HG03460 (cell line): Measurements from ENCODE around the gene MSRB1.
"Not testable (repeated sequence)": the region's sequence is repeated elsewhere in the genome, so short reads cannot be mapped to it uniquely, and the experiment has no call there.

ENCODE experiments used
- ATAC-seq: cut with Tn5 transposase; IDR thresholded peaks from one replicate; pipeline ENCODE4 v1.9.1; 2021; ENCODE audit not compliant: unreplicated experiment

MSRB1 gene

DNA sequence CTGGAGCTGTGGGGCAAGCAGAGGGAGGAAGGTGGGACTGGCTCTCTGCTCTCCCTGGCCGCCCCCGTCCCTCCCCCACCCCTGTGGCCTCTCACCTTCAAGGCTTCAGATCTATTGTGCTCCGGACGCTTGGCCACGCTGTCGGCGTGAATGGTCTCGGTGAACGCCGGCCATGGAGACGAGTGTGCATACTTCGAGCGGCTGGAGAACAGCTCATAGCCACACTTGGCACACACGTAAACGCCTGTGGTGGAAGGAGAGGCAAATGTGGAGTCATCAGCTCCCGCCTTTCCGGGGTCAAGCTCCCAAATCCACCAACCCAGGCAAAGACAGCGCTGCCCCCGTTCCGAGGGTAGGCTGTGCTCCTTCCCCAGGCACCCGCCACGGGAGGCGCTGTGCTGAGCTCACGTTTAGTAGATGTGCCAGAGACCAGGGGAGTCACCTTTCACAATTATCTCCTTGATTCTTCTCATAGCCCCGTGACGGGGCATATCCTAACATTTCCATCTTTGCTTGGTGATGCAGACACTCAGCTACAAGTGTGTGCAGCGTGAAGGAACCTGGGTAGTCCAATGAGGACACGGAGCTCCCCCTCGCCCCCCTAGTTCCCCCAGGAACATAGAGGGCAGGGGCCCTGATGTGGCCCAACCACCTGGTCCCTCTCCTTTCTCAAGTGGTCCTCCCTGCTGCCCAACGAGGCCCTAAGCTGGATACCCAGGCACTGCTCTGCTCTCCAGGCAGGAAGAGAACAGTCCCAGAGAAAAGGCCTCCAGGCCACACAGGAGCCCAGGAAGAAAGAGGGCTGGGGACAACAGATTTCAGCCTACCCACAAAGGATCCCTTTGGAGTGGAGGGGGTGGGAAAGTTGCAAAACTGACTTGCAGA, 1.6 kb downstream of the MSRB1 start:
- no peak for ATAC-seq

DNA sequence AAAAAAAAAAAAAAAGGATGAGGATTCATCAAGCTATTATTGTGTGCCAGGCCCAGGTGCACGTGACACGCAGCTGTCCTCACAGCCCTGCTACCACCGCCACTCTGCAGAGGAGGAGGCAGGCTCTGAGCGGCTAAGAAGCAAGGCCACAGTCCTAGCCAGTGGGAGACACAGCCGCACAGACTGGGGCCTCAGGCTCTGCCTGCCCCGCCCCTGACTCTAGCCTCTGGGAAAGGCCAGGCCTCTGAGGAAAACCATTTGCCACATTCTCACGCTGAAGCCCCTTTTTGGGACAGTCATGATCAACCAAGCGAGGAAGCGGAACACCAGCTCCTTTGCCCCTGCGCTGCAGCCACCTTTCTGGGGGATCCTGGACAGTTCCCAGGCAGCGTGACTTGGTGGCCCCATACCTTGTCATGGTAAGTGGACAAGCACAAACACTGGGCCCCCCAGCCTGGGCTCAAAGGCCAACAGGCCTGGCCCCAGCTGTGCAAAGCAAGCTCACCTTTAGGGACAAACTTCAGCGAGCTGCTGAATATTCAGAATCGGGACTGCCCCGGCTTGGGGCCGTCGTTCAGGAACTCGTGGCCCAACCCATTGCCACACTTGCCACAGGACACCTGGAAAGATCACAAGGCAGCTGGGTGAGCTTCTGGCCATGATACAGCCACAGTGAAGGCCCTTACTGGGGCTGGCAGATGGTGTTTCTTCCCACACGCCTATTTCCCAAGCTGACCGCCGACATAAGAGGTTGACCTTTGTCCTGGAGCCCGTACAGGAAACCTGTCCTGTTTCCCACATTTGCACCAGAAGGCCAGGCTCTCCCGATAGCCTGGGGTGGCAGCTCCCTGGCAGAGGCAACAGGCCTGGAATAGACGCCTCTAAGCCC, 2.5 kb downstream of the MSRB1 start:
- no peak for ATAC-seq

DNA sequence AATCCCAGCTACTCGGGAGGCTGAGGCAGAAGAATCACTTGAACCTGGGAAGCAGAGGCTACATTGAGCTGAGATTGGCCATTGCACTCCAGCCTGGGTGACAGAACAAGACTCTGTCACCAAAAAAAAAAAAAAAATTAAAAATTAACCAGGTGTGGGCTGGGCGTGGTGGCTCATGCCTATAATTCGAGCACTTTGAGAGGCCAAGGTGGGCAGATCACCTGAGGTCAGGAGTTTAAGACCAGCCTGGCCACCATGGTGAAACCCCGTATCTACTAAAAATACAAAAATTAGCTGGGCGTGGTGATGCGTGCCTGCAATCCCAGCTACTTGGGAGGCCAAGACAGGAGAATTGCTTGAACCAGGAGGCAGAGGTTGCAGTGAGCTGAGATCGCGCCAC, 3.2 kb downstream of the MSRB1 start:
- ATAC-seq: not testable (repeated sequence)

DNA sequence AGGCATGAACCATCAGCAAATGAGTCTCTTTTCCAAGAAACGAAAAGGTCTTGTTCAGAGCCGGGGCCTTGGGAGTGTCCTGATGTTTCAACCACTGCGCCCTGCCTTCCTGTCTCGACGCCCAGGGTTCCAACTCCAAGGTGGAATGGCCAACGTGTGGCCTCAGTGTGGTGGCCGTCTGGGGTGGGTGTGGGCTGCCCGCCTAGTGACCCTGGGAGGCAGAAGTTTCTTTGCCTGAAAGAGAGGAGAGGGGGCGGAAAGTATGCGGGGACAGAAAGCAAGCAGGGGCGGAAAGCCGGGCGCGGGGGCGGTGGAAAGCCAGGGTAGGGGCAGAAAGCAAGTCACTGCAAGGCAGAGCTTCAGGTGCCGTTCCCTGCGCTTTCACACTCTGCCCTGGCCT, 4.1 kb downstream of the MSRB1 start:
- ATAC-seq: no peak

DNA sequence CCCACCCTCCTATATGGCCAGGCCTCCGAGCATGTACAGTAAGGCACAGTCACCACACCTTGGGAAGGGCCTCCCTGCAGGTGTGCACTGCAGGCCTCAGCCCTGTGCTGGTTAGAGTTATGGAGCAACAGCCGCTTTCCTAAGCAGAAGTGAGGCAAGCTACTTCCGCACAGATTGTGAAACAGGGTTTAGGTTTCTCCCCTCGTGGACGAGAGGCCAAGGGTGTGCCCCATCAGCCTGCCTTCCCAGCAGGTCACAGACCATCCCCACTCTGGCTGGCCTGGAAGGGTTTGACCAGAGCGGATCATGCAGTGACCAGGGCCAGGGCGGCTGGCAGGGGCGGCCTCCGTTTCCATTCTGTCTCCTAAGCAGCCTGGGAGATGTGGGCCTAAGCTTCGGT, 4.7 kb downstream of the MSRB1 start:
- no peak for ATAC-seq

DNA sequence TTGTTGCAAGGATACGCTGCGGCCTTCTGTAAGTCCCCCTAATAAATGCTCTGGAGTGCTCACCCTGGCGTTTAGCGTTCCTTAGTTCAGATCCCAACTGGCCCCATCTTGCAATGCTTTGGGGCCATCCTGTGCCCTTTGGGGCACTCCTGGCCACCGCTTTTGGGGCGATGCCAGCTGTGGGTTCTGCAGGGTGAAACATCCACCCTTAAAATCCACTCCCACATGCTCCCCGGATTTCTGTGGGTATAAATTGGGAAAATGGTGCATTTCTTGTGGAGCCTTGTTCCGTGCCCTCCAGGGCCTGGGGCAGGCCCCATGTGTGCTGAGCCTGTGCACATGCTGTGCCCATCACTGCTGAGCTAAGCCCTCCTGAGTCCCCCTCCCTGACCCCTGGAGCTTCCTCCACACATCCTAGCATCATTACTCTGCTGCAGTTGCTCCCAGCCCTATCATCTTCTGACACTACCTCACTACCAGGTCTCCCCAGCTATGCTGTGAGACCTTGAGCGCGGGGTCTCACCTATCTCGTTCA, 6.0 kb downstream of the MSRB1 start:
- ATAC-seq: no peak

DNA sequence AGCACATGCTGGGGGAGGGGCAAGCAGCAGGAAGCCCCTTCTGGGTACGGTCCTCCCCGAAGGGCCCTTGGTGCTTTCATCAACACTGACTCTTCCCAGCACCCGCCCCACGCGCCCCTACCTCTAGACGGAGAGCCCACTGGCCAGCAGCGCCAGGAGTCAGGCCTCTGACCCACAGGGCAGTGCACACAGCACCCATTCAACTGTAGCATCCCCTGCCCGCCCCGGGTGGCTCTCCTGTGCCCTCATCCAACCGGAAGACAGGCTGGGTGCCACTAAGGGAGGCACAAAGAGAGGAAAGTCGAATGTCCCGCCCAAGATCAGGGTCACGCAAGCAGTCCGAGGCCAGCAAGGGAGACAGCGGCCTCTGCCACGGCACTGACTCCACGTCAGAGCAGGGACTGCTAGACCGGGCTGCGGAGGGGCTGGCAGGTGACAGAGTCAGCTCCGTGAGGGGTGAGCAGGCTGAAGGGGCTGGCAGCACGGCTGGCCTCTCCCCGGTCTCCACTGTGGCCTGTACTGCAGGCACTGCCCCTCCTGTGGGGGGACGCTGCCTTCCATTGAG, 9.8 kb downstream of the MSRB1 start:
- ATAC-seq: no peak

DNA sequence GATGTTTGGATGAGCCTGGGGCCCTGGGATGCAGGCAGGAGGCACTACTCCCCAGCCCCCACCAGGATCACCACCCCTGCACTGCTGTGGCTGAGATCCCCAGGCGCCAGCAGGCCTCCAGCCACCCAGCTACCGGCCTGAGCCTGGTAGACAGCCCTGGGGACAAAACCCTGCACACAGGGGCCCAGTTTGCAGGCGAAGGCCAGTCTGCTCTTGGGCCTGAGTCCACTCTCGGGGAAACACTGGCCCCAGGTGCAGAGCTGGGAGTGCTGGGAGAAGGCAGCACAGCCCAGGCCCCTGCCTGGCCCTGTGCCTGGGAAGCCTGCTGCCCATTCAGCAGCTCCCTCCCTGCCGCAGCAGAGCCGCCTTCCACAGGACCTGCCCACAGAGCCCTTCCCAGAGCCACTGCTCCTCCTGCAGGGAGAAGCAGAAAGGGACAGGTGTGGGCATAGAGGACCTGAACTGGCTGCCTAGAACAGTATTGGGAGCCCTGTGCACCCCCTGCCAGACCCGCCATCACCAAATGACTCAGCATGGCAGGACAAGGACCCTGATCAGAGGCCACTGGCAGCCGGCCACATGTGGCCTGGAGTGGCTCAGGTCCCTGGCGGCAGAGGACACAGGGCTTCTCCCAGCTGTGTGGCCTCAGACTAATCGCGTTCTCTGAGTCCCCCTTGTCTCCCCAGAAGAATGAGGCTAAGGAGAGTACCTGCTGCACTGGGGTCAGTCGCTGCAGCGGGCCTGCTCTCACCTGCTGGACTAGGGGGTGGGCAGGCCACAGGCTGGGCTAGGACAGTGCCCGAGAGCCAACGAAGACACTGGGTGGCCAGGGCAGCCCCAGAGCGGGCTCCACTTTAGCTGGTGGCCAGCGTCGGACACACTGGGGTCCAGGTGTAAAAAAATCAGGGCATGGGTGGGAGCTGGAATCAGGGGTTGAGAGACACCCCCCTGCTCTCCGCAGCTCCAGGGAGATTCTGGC, 10.7 kb downstream of the MSRB1 start:
- no peak for ATAC-seq

DNA sequence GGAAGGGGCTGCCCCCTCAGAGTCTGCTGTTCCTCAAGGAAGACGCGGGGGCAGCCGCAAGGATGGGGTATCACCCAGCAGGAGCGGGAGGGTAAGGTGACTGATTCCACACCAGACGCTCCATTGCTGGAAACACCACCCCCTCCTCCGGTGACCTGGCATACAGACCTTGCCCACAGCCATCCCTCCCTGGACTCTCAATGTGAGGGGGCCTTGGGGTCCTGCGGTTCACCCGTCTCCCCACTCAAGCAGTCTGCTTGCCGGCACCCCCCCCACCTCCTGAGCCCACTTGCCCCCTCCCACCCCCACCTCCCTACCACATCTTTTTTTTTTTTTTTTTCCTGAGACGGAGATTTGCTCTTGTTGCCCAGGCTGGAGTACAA, 12.7 kb downstream of the MSRB1 start:
- no peak for ATAC-seq

DNA sequence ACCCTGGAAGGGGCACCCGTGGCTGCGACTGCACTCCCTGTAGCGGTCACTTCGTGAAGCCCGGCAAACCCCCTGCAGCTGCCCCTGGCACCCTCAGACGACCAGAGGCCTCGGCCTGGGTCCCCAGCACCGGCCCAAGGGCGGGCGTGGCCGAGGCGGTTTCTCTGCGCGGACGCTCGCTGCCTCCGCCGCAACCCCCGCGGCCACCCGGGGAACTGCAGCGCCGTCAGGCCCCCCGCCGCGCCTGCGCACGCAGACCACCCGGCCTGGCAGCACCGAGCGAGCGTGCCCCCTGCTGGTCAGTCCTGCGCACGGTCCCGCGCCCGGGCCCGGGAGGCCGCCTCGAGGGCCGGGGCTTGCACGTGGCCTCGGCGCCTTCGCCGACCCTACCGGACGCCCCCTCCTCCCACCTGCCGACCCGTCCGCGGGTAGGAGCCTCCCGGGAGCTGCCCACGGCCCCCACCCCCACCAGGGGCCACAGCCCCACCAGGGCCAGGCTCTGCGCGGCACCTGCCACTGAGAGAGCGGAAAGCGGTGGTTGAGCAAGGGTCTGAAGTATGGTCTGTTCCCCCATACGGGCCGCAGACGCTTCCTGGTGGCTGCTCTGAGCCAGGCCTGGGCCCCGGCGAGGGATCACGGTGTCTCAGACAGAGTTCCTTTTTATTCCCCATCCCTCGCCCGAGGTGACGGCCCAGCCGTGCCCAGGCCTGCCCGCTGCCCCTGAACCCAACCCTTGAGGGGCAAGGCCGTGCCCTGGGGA, 13.2 kb downstream of the MSRB1 start:
- ATAC-seq: peak; percentile 80

DNA sequence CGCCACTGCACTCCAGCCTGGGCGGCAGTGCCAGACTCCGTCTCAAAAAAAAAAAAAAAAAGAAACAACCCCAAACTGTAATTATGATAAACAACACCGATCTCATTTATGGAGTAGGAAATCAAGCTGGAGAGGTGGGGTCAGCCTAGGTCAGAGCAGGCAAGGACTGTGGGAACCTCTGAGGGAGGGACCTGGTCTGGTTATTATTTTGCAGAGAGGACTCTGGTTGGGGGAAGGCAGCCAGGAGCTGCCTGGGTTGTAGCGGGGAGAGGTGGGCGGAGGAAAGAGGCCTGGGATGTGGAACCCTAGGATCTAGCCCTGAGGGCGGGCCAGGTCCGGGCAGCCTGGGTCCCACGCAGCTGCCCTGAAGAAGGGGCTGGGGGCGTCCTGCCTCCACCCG, 13.9 kb downstream of the MSRB1 start:
- ATAC-seq: peak; percentile 31

DNA sequence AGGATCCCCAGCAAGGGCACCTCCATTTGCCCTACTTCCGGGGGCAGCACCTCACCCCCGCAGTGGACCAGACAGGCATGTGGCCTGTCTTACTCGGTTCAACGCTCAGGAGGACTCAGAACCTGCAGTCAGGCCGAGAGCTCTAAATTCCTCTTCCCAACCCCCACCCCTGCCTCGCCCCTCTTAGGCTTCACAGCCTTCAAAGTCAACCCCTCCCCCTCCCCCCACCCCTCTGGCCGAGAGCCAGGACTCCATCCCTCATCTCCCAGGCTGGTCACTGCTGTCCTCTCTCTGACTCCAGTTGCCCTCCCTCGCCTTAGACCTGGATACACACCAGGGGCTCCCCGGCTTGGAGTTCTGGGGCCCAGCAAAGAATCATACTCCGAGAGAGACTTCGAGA, 16.7 kb downstream of the MSRB1 start:
- ATAC-seq: no peak

DNA sequence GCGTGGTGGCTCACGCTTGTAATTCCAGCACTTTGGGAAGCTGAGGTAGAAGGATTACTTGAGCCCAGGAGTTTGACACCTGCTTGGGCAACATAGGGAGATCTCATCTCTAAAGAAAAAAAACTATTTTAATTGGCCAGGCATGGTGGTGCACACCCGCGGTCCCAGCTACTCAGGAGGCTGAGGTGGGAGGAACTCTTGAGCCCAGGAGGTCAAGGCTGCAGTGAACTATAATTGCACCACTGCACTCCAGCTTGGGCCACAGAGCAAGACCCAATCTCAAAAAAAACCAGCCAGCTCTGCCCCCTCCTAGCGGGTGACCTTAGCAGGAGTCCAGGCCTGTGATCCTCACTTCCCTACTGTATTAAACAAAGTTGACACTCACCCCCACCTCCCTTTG, 18.9 kb downstream of the MSRB1 start:
- no peak for ATAC-seq

DNA sequence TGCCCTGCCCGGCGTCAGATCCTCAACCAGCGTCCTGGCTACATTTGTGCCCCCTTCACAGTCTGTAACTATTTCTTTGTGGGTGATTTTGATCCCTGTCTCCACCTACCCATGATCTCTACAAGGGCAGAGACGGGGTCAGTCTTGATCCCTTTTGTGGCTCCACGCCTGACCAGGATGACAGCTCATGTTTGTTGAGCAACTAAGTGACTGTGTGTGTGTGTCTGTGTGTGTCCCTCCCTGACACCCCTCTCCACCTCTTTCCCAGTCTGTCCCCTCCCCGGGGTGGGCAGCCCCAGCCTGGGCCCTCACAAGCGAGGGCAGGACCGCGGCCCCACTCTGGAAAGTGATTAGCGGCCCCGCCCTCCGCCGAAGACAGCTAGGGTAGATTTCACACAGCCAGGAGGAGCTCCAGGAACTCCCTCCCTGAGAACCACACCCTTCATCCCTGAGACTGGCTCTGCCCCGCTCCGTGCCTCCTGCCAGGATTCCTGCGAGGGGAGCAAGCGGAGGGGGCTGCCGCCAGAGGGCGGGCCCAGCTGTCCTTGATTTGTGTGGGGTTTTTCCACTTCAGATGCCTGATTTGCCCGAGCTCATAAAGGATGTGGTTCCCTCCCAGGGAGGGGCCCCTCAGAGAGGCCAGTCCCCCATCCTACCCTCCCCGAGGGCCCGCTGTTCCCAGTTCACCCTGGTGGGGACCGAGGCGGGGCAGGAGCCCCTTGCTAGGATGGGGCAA, 19.5 kb downstream of the MSRB1 start:
- no peak for ATAC-seq

DNA sequence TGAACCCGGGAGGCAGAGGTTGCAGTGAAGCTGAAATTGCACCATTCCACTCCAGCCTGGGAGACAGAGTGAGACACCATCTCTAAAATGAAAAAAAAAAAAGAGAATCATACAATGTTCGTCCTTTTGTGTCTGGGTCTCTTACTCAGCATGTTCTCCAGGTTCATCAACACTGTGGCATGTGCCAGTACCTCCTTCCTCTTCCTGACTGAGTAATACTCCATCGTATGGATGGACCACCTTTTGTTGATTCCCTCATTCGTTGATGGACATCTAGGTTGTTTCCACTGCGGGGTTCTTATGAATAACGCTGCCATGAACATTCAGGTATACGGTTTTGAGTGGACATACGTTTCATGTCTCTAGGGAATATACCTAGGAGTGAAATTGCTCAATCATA, 20.6 kb downstream of the MSRB1 start:
- no peak for ATAC-seq

DNA sequence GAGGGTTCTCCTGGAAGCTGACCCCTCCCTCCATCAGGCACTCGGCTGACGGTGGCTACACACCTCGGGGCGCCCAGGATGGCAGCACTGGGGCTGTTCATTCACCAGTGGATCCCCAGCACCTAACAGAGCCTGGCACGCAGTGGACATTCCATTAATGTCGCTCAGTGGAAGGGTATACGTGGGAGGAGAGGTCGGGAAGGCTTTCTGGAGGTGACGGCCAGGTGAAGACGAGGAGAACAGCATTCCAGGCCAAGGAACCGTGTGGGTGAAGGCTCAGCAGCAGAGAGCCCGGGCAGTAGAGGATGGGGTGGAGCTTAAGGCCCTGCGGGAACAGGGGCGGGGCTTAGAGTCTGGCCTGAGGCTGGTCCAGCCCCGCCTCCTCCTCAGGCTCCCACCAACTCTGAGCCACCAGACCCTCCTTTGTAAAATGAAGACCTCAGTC, 22.2 kb downstream of the MSRB1 start:
- no peak for ATAC-seq

DNA sequence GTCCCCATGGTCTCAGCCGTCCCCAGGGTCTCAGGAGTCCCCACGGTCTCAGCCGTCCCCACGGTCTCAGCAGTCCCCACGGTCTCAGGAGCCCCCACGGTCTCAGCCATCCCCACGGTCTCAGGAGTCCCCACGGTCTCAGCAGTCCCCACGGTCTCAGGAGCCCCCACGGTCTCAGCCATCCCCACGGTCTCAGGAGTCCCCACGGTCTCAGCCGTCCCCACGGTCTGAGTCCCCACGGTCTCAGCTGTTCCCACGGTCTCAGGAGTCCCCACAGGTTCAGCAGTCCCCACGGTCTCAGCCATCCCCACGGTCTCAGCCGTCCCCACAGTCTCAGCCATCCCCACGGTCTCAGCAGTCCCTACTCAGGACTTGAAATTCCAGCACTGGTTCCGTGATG, 22.9 kb downstream of the MSRB1 start:
- ATAC-seq: not testable (repeated sequence)

DNA sequence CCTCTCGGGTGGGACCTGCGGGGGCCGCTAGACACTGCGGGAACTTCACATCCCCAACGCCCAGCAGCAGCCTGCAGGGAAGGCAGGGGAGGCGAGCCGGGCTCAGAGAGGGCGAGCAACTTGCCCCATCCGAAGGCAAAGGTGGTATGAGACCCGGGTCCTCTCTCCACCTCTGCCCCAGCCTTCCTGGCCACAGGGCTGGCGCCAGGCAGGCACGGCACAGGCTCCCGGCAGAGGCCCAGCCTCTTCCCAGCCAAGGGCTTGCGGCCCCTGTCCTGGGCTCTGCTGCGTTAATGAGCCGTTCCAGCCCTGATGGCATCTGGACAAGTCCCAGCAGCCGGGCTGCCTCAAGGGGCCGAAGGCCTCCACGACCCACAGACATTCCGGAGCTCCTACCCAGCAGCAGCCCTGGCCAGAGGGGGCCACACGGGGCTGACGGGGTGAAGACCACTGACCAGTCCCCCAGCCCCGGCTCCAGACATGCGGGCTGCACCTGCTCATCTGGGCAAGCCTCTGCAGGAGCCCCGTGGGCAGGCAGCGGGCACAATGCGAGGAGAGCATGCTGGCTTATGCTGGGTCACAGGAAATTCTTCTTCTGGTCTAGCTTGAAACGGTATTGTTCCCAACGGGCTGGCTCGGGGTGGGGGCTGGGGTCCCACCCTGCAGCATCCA, 23.5 kb downstream of the MSRB1 start:
- no peak for ATAC-seq
